Hematopoietic multipotent progenitor cell treated with erythropoietin and hydrocortisone succinate and interleukin-3 and kit ligand, for 4 days (in vitro differentiated cells): Measurements from ENCODE around the gene CCL3.
"Not testable (repeated sequence)": the region's sequence is repeated elsewhere in the genome, so short reads cannot be mapped to it uniquely, and the experiment has no call there.

Experiments used
- DNase-seq: peaks from one replicate; pipeline ENCODE4 v3.0.0-alpha.2; 2015

Gene CCL3

DNA sequence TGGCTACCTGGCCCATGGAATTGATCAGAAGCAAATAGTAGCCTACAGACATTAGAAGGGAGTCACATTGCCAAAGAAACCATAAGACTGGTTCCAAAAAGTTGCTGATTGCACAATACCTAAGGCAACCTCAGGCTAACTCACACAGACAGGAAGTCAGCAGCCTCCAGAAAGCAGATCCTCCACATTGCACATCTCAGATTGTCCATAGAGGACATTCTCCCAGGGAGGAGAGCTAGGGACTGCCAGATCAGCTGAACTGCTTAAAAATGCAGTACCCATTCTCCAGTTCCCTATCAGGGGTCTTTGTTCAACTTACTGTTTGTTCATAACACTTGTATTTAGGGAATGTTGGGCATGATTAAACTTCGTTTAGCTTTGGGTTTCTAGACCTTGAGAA, 4.2 kb downstream of the CCL3 start:
- DNase-seq: peak; percentile 70

DNA sequence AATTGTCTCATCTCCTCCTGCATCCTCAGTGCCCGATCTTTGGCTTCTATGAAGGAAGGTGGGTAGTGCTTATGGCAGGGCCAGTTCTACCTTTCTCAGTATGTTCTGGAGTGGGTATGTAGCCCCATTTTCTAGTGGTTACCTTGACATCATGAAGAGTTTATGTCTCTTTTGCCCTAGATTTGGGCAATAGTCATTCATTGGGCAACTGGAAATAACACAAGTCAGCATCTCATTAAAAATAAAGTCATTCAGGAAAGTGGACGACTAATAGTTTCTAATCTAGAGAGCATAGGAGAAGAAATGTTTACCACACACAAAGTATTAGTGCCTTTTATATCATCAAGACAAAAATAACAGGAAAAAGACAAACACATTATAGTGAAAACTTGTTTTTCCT, 6.3 kb downstream of the CCL3 start:
- not testable (repeated sequence) for DNase-seq

DNA sequence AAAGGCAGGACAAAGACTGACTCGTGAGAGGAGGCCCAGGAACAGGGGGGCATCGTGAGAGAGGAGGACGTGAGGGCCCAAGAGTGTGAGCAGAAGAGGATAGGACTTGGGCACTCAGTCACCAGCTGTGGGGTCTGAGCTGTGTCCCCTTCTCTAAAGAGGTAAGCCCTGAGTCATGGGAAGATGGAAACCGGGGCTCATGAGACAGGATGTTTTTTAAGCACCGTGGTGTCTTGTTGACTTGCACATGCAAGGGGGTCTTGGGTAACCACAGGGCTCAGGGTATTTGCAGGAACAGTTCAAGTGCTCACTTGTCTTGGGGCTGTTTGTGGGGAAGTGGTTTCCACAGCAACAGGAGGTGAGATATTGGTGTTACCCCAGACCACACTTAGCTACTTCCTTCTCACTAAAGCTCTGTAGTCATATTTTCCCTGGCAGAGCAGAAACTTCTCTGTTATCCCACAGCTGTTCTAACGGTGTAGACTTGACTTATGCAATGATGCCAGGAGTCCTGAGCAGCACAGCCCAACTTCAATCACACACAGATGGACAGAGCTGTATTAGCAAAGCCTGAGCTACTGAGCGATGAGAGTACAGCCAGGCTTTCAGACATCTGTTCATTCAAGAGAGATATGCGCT, 7.3 kb downstream of the CCL3 start:
- DNase-seq: peak; percentile 87

DNA sequence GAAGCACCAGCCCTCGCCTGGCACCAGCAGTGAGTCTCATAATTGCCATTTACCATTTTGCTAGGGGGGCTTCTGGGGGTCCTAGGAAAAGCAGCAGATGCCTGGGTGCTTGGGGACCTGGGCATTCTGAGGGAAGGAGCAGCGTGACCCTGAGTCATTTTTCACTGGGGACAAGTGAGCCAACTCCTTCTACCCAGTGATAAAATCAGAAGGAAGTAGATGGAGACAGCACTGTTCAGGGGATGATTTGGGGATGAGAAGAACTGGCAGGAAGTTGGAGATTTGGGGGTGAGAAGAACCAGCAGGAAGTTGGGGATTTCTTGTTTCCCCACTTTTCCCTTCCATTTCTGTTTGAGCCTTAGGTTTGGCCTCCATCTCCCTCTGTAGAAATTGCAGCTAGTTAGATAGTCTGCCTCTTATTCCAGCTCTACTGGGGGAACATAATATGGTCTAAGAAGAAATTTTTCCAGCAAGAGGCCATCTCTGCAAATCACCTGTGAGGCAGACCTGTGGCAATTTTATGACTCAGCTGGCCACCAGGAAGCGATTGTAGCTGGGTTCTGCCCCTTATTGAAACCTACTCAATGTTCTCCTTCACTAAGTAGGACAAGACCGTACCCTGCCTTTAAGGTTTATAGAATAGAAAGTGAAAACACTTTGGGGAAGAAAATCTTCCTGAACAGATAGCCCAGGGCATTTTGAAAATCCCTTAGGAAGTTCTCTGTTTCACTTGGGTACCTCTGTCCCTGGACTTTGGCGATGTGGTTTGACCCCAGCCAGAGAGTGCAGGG, 8.1 kb downstream of the CCL3 start:
- not testable (repeated sequence) for DNase-seq

DNA sequence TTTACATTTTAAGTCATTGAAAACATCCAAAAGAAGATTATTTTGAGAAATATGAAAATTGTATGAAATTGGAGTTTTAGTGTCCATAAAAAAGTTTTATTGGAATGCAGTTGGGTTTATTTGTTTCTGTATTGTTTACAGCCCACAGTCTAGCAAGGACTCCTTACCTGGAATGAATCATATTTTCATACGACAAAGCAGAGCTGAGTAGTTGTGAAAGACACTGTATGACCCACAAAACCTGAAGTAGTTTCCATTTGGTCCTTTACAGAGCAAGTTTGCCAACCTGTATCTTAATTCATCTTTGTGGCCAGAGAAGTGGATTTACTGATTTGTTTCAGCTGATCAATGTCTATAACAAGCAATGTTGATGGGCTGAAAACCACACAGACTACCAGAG, 15.6 kb downstream of the CCL3 start:
- no peak for DNase-seq

DNA sequence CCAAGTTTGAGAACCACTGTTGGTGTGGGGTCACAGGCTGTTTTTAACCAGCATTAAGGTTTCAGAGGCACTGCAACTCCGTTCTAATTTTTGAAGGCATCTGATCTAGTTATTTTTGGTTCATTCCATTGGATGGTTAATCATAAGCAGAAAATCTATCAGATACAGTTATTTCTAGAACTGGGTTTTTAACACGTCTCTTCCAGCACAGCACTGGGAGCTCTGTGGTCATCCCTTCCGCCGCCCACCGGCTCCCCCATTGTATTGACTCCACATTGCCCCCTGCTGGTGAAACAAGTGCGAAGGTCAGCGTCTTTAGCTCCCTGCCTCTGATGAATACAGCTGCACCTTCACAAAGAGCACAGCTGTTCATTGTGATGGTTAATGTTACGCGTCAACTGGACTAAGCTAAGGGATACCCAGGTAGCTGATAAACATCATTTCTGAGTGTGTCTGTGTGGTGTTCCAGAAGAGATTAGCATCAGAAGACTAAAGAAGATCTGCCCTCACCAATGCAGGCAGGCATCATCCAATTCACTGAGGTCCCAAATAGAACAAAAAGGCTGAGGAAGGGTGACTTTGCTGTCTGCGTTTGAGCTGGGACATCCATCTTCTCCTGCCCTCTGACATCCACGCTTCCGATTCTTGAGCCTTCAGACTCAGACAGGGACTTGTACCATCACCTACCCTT, 17.4 kb downstream of the CCL3 start:
- peak; percentile 91 for DNase-seq

DNA sequence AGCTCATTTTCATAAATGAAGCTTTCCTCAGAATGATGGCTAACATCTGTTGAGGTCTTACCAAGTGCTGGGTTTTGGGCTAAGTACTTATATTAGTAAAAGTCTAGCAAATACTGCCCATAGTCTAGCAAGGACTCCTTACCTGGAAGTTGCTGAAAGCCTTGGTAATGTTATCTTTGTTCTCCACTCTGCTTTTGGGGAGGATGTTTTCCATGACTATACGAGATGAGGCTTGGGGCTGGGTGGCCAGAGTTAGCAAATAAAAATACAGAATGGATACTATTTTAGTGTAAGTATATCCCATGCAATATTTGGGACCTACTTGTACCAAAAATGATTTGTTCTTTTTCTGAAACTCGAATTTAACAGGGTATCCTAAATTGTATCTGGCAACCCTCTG, 18.2 kb downstream of the CCL3 start:
- no peak for DNase-seq

DNA sequence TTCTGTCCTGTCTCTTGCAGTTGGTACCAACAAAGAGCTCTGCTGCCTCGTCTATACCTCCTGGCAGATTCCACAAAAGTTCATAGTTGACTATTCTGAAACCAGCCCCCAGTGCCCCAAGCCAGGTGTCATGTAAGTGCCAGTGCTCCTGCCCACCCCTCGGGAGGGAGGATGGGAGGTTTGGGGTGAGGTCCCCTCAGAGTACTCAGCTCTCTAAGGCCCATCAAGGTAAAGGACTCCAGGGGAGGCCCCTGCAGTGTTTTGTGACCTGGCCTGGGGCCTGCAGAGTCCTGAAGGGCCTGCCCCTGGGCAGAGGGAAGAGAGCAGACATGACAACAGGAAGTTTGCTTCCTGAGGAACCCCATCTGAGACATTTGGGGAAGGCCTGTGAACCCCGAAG, 19.5 kb downstream of the CCL3 start:
- no peak for DNase-seq

DNA sequence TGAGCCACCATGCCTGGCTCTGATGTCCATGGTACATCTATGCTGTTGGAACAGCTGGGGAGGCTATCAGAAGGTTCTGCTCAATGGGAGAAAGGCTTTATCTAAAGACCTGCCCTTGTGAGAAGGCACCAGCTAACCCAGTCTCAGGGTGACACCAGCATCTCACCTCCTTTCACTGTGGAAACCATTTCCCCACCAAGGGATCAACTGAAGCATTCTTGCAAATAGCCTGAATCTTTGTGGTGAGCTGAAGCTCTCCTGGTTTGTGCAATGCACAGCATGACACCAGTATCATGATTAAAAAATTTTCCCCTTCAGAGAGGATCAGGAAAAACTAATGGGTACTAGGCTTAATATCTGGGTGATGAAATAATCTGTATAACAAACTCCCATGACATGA, 20.8 kb downstream of the CCL3 start:
- DNase-seq: no peak

DNA sequence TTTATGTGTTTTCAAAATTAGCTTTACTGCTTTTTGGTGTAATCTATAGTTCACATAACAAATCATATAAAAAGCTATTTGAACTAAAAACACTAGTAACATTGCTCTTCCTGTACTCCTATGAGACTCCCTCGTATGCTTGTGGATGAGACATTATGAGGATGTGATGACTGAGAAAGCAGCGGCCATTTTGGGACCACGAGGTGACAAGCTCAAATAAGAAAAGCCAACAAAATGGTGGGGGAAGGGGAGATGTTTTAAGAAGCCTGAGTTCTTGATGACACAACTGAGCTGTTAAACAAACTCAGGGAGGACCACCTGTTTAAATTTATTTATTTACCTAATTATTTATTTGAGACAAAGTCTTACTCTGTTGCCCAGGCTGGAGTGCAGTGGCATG, 21.4 kb downstream of the CCL3 start:
- no peak for DNase-seq

DNA sequence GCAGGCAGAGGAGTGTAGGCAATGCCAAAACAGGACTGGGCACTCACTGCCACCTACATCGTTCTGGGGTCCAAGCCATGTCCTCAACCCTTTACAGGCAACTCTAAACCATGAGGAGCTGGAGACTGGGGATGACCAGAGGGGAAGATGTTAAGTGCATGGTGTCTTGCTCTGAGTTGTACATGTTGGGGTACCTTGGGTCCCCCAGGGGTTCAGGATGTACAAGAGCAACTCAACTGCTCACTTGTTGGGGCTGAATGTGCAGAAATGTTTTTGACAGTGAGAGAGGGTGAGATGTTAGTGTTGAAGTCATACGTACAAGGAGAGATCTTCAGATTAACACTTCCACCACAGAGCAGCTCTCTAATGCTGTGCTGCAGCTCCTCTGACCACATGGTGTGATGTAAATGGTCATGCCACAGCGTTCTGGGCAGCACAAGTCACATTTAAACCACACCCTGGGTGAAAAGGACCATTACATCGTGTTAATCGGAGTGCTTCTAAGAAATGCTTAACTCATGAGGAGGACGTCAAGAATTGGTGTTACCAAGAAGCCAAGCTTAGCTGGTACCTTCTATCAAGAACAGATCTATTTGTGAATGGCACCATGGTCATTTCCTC, 23.5 kb downstream of the CCL3 start:
- DNase-seq: peak; percentile 79

DNA sequence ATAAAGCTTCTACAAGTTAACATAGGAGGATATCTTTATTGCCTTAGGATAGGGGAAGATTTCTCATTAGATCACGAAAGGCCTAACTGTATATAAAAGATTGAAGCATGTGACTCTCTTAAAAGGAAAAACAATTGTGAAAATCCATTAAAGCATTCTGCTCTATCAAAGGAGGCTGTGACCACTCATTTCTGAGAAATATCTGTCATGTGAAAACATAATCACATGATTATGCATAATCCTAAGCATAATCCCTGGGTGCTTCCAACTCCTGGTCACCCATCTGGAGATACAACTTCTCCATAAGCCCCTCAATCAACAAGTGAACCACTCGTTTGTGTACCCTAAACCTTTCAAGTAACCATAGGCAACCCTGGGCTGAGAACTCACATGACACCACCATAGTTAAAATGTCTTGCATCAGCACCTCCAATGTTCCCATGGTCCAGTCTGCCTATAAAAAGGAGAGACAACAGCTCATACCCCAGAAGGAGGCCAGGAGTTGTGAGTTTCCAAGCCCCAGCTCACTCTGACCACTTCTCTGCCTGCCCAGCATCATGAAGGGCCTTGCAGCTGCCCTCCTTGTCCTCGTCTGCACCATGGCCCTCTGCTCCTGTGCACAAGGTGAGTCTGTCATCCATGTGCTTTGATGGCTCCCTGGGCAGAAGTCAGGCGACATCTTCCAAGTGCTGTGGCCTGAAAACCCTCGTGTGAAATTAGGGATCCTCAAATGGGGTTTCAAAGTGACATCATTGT, 26.0 kb downstream of the CCL3 start, which contains the start of gene CCL18:
Gene CCL18, plus strand, starts transcription at position 487 of the 756 bp plus-strand sequence. Its CDS starts 71 bp downstream, at position 558.
- no peak for DNase-seq

DNA sequence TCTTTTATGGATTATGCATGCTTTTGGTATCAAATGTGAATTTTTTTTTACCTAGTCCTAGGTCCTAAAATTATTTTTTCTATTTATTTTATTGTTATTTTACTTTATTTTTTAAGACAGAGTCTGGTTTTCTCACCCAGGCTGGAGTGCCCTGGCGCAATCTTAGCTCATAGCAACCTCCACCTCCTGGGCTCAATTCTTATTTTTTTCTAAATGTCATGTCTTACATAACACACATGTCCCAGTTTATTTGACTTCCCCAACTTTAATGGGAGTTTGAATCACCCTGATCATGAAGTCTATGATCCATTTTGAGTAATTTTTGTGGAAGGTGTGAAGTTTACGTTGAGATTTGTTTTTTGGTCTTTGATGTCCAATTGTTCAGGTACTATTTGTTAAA, 29.1 kb downstream of the CCL3 start:
- DNase-seq: no peak

DNA sequence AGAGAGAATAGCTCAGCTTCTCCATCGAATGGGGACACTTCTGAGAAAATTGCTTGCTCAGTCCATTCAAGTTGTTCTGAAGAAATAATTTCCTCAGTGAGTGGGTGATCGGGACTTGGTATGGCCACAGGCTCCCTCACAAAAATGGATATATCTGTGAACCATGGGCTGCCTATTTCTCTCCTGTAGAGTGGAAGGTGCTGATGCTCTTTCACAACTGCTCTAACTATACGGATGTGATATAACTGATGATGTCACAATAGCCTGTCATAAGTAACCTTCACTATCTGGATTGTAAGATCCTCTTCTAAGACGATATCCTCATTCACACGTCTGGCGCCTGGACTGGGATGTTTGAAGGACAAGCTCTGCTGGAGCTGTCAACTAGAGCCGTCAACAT, 30.5 kb downstream of the CCL3 start:
- DNase-seq: no peak

DNA sequence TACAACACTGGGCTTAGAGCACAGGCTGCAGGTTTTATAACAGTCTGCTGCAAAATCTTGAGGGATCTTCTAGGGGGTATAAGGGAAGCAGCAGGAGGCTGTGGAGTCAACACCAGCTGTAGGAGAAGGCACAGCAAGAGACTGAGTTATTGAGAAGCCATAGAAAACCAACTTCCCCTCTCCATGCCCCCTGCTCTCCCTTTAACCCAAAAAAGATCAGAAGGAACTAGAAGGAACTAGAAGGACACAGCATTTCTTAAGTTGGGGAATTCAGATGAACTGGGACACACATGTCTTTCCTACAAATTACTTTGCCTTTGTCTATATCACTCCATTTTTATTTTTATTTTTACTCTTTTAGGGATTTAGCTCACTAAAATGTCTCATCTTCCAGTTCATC, 32.0 kb downstream of the CCL3 start:
- DNase-seq: no peak

DNA sequence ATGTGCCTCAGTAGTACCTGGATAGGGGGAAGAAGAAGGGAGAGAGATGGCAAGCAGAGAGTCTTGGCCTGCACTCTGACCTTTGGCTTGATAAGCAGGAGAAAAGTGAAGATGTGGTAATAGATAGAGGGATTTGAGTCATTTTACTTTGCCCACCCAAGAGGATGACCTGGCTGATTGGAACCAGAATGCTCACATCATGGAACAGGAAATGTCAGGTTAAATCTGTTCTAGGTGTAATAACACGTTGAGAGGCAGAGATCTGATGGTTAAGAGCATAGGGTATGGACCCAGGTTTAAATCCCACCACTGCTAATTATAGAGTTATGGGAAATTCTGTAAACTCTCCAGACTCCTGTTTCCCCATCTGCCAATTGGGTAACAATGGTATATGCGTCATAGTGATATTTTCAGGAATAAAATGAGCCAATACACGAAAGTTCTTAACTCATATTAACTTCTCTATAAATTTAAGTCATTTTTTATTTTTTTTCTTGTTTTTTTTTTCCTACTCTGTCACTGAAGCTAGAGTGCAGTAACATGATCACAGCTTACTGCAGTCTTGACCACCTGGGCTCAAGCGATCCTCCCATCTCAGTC, 33.9 kb downstream of the CCL3 start:
- DNase-seq: no peak

DNA sequence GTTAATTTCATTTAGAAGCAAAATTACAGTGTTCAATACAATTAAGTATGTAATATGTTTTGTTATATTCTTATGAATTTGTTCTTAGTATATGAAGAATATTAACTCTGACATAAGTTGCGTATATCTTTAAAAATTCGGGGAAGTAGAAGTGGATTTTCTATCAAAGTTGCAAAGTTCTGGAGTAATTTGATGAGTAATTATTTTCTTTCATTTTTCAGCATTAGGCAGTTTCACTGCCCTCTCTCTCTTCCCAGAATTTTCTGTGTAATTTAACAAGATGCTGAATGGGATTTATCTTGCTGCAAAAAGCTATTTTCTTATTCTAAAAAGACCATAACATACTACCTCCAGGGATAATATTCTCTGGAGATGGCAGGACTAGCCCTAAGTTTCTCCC, 34.8 kb downstream of the CCL3 start:
- DNase-seq: no peak

DNA sequence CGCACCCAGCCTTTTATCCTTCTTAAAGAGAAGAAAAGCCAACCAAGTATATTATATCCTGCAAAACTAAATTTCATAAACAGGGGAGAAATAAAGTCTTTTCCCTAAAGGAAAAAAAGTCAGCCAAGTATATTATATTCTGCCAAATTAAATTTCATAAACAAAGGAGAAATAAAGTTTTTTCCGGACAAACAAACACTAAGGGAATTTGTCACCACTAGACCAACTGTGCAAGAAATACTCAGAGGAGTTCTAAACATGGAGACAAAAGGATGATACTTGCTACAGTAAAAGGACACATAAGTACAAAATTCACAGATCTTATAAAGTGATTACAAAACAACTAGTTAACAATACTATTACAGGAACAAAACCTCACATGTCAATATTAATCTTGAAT, 40.3 kb downstream of the CCL3 start:
- DNase-seq: no peak

DNA sequence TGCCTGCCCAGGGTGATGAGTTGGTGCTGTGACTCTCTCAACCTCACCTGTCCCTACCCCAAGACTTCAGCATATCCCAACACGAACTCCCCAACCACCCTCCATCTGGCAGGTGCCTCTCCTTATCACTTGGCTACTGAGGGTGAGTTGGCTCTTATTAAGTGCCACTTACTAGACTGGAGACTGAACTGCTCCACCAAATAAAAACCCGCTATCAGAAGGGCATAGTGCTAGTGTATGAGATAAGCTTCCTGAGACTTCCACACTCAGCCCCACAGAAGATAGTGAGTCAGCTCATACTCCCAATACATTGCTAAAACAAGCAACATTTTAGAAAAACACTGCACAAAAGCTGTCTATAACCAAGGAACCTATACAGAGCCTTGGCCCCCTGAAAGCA, 41.9 kb downstream of the CCL3 start:
- DNase-seq: peak; percentile 93
